K562 (cell line): ENCODE results near the gene PTPRG. TPM values are rescaled to one million over a fixed set of nuclear protein-coding genes. Genes with fewer than 3 reads are reported as not detected.

Source experiments
- ATAC-seq: fragments of 200-7000 bp; cut with Tn5 transposase; 3 replicates; pipeline ENCODE4 v1.9.1; 2020; ENCODE audit warnings: moderate library complexity
- BruUV-seq: library from RNA; stranded (reverse); fragments of 400-500 nt; replicated peaks from 2 replicates; lab custom pipeline; 2021; lab: Mats Ljungman, UMichigan
- CTCF ChIA-PET: fragments of 300-600 bp; formaldehyde crosslinking; extraction: SDS; loops from one replicate; lab custom pipeline; 2021; ENCODE audit warnings: low intra/inter-chr PET ratio; lab: Yijun Ruan, JAX
- POLR2A ChIA-PET: fragments of 300-600, 350-650 bp; sonication (Branson Sonifier 250); formaldehyde crosslinking; extraction: SDS; loops from one replicate; lab custom pipeline; 2021; ENCODE audit warnings: antibody characterized with exemption, inconsistent platforms; lab: Yijun Ruan, JAX
- DNase-seq, 4 experiments: peaks; one replicate each; pipeline versions ENCODE4 v3.0.0 to v3.0.0-alpha.2; 2011 to 2018; ENCODE audit warnings: low spot score in 3 of 4, mixed read lengths in 3 of 4; ENCODE audit errors: extremely low read depth in 1 of 4
- FAIRE-seq: peaks from 2 replicates; lab custom pipeline; 2011; peaks lifted over from hg19 to GRCh38; lab: Jason Lieb, UNC
- H2AFZ ChIP-seq: 2 replicates; pipeline ENCODE4 v1.6.0; 2011; ENCODE audit warnings: low read depth, low read length, control low read depth, inconsistent platforms
- H3K27ac ChIP-seq: fragments of 200-600 bp; 3 replicates; pipeline ENCODE4 v1.8.0; 2011; ENCODE audit warnings: low read depth, mild to moderate bottlenecking, control low read depth, inconsistent platforms, low read length, moderate library complexity, mixed read lengths; ENCODE audit errors: extremely low read depth
- H3K27me3 ChIP-seq, 2 experiments: fragments of 300-600 bp in 1 of 2; 2 replicates in 1 of 2; 3 replicates in 1 of 2; pipeline versions ENCODE4 v1.6.0 to v1.8.0; 2011; ENCODE audit warnings: inconsistent platforms in 2 of 2, low read length in 2 of 2, mild to moderate bottlenecking in 1 of 2, mixed read lengths in 1 of 2, moderate library complexity in 1 of 2; ENCODE audit not compliant: control insufficient read depth in 2 of 2, insufficient read depth in 2 of 2
- H3K36me3 ChIP-seq: fragments of 300-600 bp; 3 replicates; pipeline ENCODE4 v1.8.0; 2011; ENCODE audit warnings: mild to moderate bottlenecking, low read length, inconsistent platforms; ENCODE audit not compliant: control insufficient read depth, insufficient read depth
- H3K4me1 ChIP-seq, 2 experiments: fragments of 200-600 bp in 1 of 2; replicated peaks in 1 of 2; 2 replicates in 1 of 2; 3 replicates in 1 of 2; pipeline versions ENCODE4 v1.5.1 to v1.8.0; 2011; ENCODE audit warnings: inconsistent platforms in 2 of 2, low read length in 2 of 2, mild to moderate bottlenecking in 1 of 2, mixed read lengths in 1 of 2, moderate library complexity in 1 of 2; ENCODE audit not compliant: control insufficient read depth in 2 of 2, insufficient read depth in 2 of 2
- H3K4me2 ChIP-seq: 2 replicates; pipeline ENCODE4 v1.6.1; 2011; ENCODE audit warnings: low read length, control low read depth, inconsistent platforms, mixed read lengths; ENCODE audit not compliant: insufficient read depth
- H3K4me3 ChIP-seq: fragments of 200-600 bp; sonication (generic), shearing (Covaris generic); 2 replicates; pipeline ENCODE4 v1.5.1; 2016; ENCODE audit warnings: control low read depth, inconsistent platforms
- H3K79me2 ChIP-seq: fragments of 200-600 bp; 3 replicates; pipeline ENCODE4 v1.8.0; 2011; ENCODE audit warnings: low read length, inconsistent platforms; ENCODE audit not compliant: control insufficient read depth, insufficient read depth
- H3K9ac ChIP-seq, 2 experiments: 2 replicates each; pipeline versions ENCODE4 v1.6.0 to v1.6.1; 2011; ENCODE audit warnings: low read depth in 2 of 2, low read length in 2 of 2, control low read depth in 1 of 2, inconsistent platforms in 1 of 2, mild to moderate bottlenecking in 1 of 2, mixed read lengths in 1 of 2; ENCODE audit not compliant: insufficient read depth in 1 of 2
- H3K9me1 ChIP-seq: one replicate; pipeline ENCODE4 v1.6.0; 2011; ENCODE audit warnings: inconsistent platforms, mild to moderate bottlenecking, low read length, moderate library complexity; ENCODE audit not compliant: control insufficient read depth, insufficient read depth
- H3K9me3 ChIP-seq: replicated peaks from 2 replicates; pipeline ENCODE4 v1.5.1; 2011; ENCODE audit warnings: low read depth, low read length, inconsistent platforms; ENCODE audit not compliant: control insufficient read depth, insufficient read depth
- H4K20me1 ChIP-seq: replicated peaks from 2 replicates; pipeline ENCODE4 v1.6.1; 2011; ENCODE audit warnings: low read length, inconsistent platforms, mixed read lengths; ENCODE audit not compliant: control insufficient read depth, insufficient read depth
- SRSF3 ChIP-seq: fragments of 200-400 bp; formaldehyde crosslinking; IDR thresholded peaks from 2 replicates; pipeline ENCODE4 v1.6.1; 2016; ENCODE audit warnings: mild to moderate bottlenecking, low read length, moderate library complexity; ENCODE audit not compliant: insufficient read depth
- STAT5A ChIP-seq: IDR thresholded peaks from 2 replicates; pipeline ENCODE4 v1.6.1; 2012; ENCODE audit warnings: low read length, inconsistent platforms, borderline replicate concordance
- WGBS: fragments of 100-300 bp; shearing (Covaris generic); methylation state at CpG from one replicate; pipeline ENCODE4 v1.1.6; 2016; ENCODE audit warnings: low coverage, mixed read lengths; ENCODE audit not compliant: insufficient coverage; ENCODE audit errors: missing lambda C conversion rate; 5-methylcytosine and 5-hydroxymethylcytosine counted together
- in situ Hi-C: fragments of 300-500 bp; cut with MboI; formaldehyde crosslinking; loops from 4 replicates; pipeline ENCODE4 v1.15.0; 2018; ENCODE audit warnings: inconsistent platforms, mixed read lengths
- intact Hi-C: fragments of 100-400 bp; cut with micrococcal nuclease; formaldehyde crosslinking; loops from 2 replicates; pipeline ENCODE4 v1.14.2; 2022
- polyA plus RNA-seq, 8 experiments: library from polyadenylated mRNA; depleted of rRNA in 4 of 8; stranded (reverse) in 5 of 8; unstranded in 3 of 8; fragments of >200 nt; fragmentation: Nextera tagmentation in 2 of 8; fragmentation: Illumina TruSeq in 1 of 8; extraction: Ambion mirVana in 2 of 8; extraction: Trizol in 1 of 8; gene quantifications; 2 replicates each; pipeline versions ENCODE4 v1.2.1 to v1.2.3, GENCODE V29; 2011 to 2014; ENCODE audit warnings: inconsistent platforms in 1 of 8, missing spikeins in 1 of 8
- total RNA-seq, 7 experiments: library from RNA; depleted of rRNA in 6 of 7; stranded (reverse); fragments of >200 nt in 6 of 7; fragmentation: Illumina TruSeq in 2 of 7; extraction: Trizol in 2 of 7; gene quantifications; 2 replicates each; pipeline versions ENCODE4 v1.2.1 to v1.2.3, GENCODE V29; 2011 to 2021; ENCODE audit warnings: low replicate concordance in 1 of 7
- TF ChIP-seq, protein P1 (sequence below): fragments of 200-800 bp; sonication (Bioruptor generic); IDR thresholded peaks from 2 replicates; pipeline ENCODE4 v1.6.1; 2016; ENCODE audit warnings: missing genetic modification characterization, missing compliant biosample characterization
- TF ChIP-seq, protein P2 (sequence below): fragments of 200-400 bp; formaldehyde crosslinking; IDR thresholded peaks from 2 replicates; pipeline ENCODE4 v1.6.1; 2017; ENCODE audit warnings: mild to moderate bottlenecking, low read depth, low read length, moderate library complexity
- TF ChIP-seq, protein P3 (sequence below): sonication (generic); formaldehyde crosslinking; IDR thresholded peaks from 2 replicates; pipeline ENCODE4 v1.8.1; 2022; ENCODE audit warnings: missing genetic modification reagents
- TF ChIP-seq, protein P4 (sequence below): sonication (generic); formaldehyde crosslinking; IDR thresholded peaks from 2 replicates; pipeline ENCODE4 v1.8.1; 2023; ENCODE audit warnings: mild to moderate bottlenecking, missing genetic modification reagents

The PTPRG gene
- total and polyA plus RNA-seq, 9 of the 15 experiments (the other 6 are each of a cell fraction or from before 2014, with no cell fraction given) = 0.16 TPM; not detected in 8

DNA sequence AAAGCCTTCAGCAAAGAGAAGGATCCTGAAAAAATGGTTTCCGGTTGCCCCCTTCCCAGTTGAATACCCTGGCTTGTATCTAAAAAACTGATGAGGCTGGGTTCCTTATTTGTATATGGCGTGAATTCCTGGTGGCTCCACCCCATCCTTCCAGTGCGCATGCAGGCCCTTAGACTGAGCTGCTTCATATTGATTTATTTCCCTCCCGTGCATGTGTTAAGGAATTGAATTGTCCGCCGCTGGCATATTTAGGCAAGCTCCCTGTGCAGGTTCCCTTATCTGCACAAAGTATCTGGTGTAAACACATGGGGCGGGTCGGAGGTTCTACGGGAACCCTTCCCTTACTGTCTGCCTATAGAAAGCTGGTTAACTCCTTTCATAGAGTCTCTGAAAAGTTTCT, 449.6 kb downstream of the PTPRG start (continued):
- TF ChIP-seq, protein P1, sequence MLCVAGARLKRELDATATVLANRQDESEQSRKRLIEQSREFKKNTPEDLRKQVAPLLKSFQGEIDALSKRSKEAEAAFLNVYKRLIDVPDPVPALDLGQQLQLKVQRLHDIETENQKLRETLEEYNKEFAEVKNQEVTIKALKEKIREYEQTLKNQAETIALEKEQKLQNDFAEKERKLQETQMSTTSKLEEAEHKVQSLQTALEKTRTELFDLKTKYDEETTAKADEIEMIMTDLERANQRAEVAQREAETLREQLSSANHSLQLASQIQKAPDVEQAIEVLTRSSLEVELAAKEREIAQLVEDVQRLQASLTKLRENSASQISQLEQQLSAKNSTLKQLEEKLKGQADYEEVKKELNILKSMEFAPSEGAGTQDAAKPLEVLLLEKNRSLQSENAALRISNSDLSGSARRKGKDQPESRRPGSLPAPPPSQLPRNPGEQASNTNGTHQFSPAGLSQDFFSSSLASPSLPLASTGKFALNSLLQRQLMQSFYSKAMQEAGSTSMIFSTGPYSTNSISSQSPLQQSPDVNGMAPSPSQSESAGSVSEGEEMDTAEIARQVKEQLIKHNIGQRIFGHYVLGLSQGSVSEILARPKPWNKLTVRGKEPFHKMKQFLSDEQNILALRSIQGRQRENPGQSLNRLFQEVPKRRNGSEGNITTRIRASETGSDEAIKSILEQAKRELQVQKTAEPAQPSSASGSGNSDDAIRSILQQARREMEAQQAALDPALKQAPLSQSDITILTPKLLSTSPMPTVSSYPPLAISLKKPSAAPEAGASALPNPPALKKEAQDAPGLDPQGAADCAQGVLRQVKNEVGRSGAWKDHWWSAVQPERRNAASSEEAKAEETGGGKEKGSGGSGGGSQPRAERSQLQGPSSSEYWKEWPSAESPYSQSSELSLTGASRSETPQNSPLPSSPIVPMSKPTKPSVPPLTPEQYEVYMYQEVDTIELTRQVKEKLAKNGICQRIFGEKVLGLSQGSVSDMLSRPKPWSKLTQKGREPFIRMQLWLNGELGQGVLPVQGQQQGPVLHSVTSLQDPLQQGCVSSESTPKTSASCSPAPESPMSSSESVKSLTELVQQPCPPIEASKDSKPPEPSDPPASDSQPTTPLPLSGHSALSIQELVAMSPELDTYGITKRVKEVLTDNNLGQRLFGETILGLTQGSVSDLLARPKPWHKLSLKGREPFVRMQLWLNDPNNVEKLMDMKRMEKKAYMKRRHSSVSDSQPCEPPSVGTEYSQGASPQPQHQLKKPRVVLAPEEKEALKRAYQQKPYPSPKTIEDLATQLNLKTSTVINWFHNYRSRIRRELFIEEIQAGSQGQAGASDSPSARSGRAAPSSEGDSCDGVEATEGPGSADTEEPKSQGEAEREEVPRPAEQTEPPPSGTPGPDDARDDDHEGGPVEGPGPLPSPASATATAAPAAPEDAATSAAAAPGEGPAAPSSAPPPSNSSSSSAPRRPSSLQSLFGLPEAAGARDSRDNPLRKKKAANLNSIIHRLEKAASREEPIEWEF (CRISPR knock-in tag) = no peak

DNA sequence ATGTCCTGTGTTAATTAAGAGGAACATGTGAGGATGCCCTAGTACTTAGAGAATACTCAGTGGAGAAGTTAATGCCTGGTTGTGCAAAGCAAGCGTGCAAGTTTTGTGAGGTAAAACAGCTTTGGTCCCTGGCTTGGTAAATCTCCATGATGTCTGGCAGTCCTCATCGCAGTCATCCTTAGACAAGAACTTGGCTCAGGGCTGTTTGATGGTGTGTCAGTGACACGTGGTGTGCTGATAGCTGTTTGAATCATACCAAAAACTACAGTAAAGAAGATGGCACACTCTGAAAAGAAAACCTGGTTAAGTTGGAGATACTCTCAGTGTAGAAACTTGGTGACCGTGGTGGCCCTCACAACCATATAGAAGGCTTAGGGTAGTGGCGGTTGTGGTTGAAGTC, 450.3 kb downstream of the PTPRG start:
- Histone ChIP-seq H3K4me1 (no peaks in the 10 kb centered on the region), H3K4me2 (no peak overlapping the region), H3K9me3 (no peaks in the 10 kb centered on the region), H3K27me3 (no peaks in the 10 kb centered on the region), H4K20me1 (no peaks in the 10 kb centered on the region), H3K9ac (no peak overlapping the region), H3K79me2 (no peaks in the 10 kb centered on the region), H3K4me3 (no peak overlapping the region), H3K9me1 (no peaks in the 10 kb centered on the region), H2AFZ (no peak overlapping the region), H3K27ac (no peak overlapping the region), H3K36me3 (no peaks in the 10 kb centered on the region)
- no peak for FAIRE-seq
- in situ Hi-C loops = no loop called here
- no peak for DNase-seq
- TF ChIP-seq STAT5A (no peak), SRSF3 (no peak)
- TF ChIP-seq, protein P2, sequence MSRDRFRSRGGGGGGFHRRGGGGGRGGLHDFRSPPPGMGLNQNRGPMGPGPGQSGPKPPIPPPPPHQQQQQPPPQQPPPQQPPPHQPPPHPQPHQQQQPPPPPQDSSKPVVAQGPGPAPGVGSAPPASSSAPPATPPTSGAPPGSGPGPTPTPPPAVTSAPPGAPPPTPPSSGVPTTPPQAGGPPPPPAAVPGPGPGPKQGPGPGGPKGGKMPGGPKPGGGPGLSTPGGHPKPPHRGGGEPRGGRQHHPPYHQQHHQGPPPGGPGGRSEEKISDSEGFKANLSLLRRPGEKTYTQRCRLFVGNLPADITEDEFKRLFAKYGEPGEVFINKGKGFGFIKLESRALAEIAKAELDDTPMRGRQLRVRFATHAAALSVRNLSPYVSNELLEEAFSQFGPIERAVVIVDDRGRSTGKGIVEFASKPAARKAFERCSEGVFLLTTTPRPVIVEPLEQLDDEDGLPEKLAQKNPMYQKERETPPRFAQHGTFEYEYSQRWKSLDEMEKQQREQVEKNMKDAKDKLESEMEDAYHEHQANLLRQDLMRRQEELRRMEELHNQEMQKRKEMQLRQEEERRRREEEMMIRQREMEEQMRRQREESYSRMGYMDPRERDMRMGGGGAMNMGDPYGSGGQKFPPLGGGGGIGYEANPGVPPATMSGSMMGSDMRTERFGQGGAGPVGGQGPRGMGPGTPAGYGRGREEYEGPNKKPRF = no peak
- TF ChIP-seq, protein P3, sequence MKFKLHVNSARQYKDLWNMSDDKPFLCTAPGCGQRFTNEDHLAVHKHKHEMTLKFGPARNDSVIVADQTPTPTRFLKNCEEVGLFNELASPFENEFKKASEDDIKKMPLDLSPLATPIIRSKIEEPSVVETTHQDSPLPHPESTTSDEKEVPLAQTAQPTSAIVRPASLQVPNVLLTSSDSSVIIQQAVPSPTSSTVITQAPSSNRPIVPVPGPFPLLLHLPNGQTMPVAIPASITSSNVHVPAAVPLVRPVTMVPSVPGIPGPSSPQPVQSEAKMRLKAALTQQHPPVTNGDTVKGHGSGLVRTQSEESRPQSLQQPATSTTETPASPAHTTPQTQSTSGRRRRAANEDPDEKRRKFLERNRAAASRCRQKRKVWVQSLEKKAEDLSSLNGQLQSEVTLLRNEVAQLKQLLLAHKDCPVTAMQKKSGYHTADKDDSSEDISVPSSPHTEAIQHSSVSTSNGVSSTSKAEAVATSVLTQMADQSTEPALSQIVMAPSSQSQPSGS = no peak
- TF ChIP-seq, protein P4, sequence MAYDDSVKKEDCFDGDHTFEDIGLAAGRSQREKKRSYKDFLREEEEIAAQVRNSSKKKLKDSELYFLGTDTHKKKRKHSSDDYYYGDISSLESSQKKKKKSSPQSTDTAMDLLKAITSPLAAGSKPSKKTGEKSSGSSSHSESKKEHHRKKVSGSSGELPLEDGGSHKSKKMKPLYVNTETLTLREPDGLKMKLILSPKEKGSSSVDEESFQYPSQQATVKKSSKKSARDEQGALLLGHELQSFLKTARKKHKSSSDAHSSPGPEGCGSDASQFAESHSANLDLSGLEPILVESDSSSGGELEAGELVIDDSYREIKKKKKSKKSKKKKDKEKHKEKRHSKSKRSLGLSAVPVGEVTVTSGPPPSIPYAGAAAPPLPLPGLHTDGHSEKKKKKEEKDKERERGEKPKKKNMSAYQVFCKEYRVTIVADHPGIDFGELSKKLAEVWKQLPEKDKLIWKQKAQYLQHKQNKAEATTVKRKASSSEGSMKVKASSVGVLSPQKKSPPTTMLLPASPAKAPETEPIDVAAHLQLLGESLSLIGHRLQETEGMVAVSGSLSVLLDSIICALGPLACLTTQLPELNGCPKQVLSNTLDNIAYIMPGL (CRISPR knock-in tag) = no peak
- no peak for ATAC-seq
- CTCF ChIA-PET = no interaction called here
- POLR2A ChIA-PET = no interaction called here
- 0% methylated on average over 5 of the region's 5 CpGs for WGBS
- BruUV-seq = no TSS peak
- intact Hi-C loops = no loop called here
